ENCODE measurements around the gene SCIN.

Gene SCIN

GRCh38 chr7:12607134-12607533 lies 36.6 kb downstream of the SCIN start:
- Histone ChIP-seq H3K4me3 (ENCODE audit: low read length in 2 of 2) (no peak overlapping the region), H3K4me1 (ENCODE audit: control insufficient read depth in 2 of 2, insufficient read depth in 2 of 2, low read length in 2 of 2) (no peaks in the 10 kb centered on the region), H3K27ac (ENCODE audit: low read depth in 2 of 2, low read length in 2 of 2) (no peak overlapping the region), H3K9ac (ENCODE audit: low read depth in 1 of 2, low read length in 2 of 2) (no peak overlapping the region), H3K36me3 (ENCODE audit: control insufficient read depth in 2 of 2, insufficient read depth in 2 of 2, low read length in 2 of 2) (no peaks in the 10 kb centered on the region), H3K27me3 (ENCODE audit: control insufficient read depth in 2 of 2, insufficient read depth in 2 of 2, low read length in 2 of 2) (no peaks in the 10 kb centered on the region), H3K9me3 (ENCODE audit: control insufficient read depth in 2 of 2, low read length in 2 of 2) (no peaks in the 10 kb centered on the region)

- Histone ChIP-seq H3K4me3 (ENCODE audit: low read length in 2 of 2) (no peak overlapping the region), H3K36me3 (ENCODE audit: control insufficient read depth in 2 of 2, insufficient read depth in 2 of 2, low read length in 2 of 2) (no peaks in the 10 kb centered on the region), H3K27me3 (ENCODE audit: control insufficient read depth in 2 of 2, insufficient read depth in 2 of 2, low read length in 2 of 2) (no peaks in the 10 kb centered on the region), H3K4me1 (ENCODE audit: control insufficient read depth in 2 of 2, insufficient read depth in 2 of 2, low read length in 2 of 2) (no peaks in the 10 kb centered on the region), H3K9me3 (ENCODE audit: control insufficient read depth in 2 of 2, low read length in 2 of 2) (no peaks in the 10 kb centered on the region), H3K27ac (ENCODE audit: low read depth in 2 of 2, low read length in 2 of 2) (no peak overlapping the region), H3K9ac (ENCODE audit: low read depth in 1 of 2, low read length in 2 of 2) (no peak overlapping the region)
These were observed 39.0 kb downstream of the SCIN start for GRCh38 chr7:12609561-12609960.

- Histone ChIP-seq H3K9me3 (ENCODE audit: control insufficient read depth in 2 of 2, low read length in 2 of 2) (no peaks in the 10 kb centered on the region), H3K27me3 (ENCODE audit: control insufficient read depth in 2 of 2, insufficient read depth in 2 of 2, low read length in 2 of 2) (no peaks in the 10 kb centered on the region), H3K27ac (ENCODE audit: low read depth in 2 of 2, low read length in 2 of 2) (no peak overlapping the region), H3K4me3 (ENCODE audit: low read length in 2 of 2) (no peak overlapping the region), H3K4me1 (ENCODE audit: control insufficient read depth in 2 of 2, insufficient read depth in 2 of 2, low read length in 2 of 2) (no peaks in the 10 kb centered on the region), H3K9ac (ENCODE audit: low read depth in 1 of 2, low read length in 2 of 2) (no peak overlapping the region), H3K36me3 (ENCODE audit: control insufficient read depth in 2 of 2, insufficient read depth in 2 of 2, low read length in 2 of 2) (no peaks in the 10 kb centered on the region)
These were observed 40.4 kb downstream of the SCIN start for GRCh38 chr7:12610899-12611298.

GRCh38 chr7:12612622-12613021 lies 42.1 kb downstream of the SCIN start:
- no peaks in the 10 kb centered on the region for H3K27me3 ChIP-seq (ENCODE audit: control insufficient read depth in 2 of 2, insufficient read depth in 2 of 2, low read length in 2 of 2)
- H3K27ac ChIP-seq (ENCODE audit: low read depth in 2 of 2, low read length in 2 of 2) = no peak overlapping the region
- H3K36me3 ChIP-seq (ENCODE audit: control insufficient read depth in 2 of 2, insufficient read depth in 2 of 2, low read length in 2 of 2) = no peaks in the 10 kb centered on the region
- no peak overlapping the region for H3K4me3 ChIP-seq (ENCODE audit: low read length in 2 of 2)
- no peaks in the 10 kb centered on the region for H3K4me1 ChIP-seq (ENCODE audit: control insufficient read depth in 2 of 2, insufficient read depth in 2 of 2, low read length in 2 of 2)
- H3K9me3 ChIP-seq (ENCODE audit: control insufficient read depth in 2 of 2, low read length in 2 of 2) = no peaks in the 10 kb centered on the region
- H3K9ac ChIP-seq (ENCODE audit: low read depth in 1 of 2, low read length in 2 of 2) = no peak overlapping the region

- H3K4me3 ChIP-seq (ENCODE audit: low read length in 2 of 2) = no peak overlapping the region
- no peak overlapping the region for H3K27ac ChIP-seq (ENCODE audit: low read depth in 2 of 2, low read length in 2 of 2)
- no peaks in the 10 kb centered on the region for H3K27me3 ChIP-seq (ENCODE audit: control insufficient read depth in 2 of 2, insufficient read depth in 2 of 2, low read length in 2 of 2)
- H3K9me3 ChIP-seq (ENCODE audit: control insufficient read depth in 2 of 2, low read length in 2 of 2) = no peaks in the 10 kb centered on the region
- H3K9ac ChIP-seq (ENCODE audit: low read depth in 1 of 2, low read length in 2 of 2) = no peak overlapping the region
- H3K36me3 ChIP-seq (ENCODE audit: control insufficient read depth in 2 of 2, insufficient read depth in 2 of 2, low read length in 2 of 2) = no peaks in the 10 kb centered on the region
- H3K4me1 ChIP-seq (ENCODE audit: control insufficient read depth in 2 of 2, insufficient read depth in 2 of 2, low read length in 2 of 2) = no peaks in the 10 kb centered on the region
These were observed 49.0 kb downstream of the SCIN start for GRCh38 chr7:12619461-12620069.

- Histone ChIP-seq H3K9me3 (ENCODE audit: control insufficient read depth in 2 of 2, low read length in 2 of 2) (no peaks in the 10 kb centered on the region), H3K4me1 (ENCODE audit: control insufficient read depth in 2 of 2, insufficient read depth in 2 of 2, low read length in 2 of 2) (no peaks in the 10 kb centered on the region), H3K36me3 (ENCODE audit: control insufficient read depth in 2 of 2, insufficient read depth in 2 of 2, low read length in 2 of 2) (no peaks in the 10 kb centered on the region), H3K27ac (ENCODE audit: low read depth in 2 of 2, low read length in 2 of 2) (no peak overlapping the region), H3K27me3 (ENCODE audit: control insufficient read depth in 2 of 2, insufficient read depth in 2 of 2, low read length in 2 of 2) (no peaks in the 10 kb centered on the region), H3K9ac (ENCODE audit: low read depth in 1 of 2, low read length in 2 of 2) (no peak overlapping the region), H3K4me3 (ENCODE audit: low read length in 2 of 2) (no peak overlapping the region)
These were observed 49.9 kb downstream of the SCIN start for GRCh38 chr7:12620371-12620770.

GRCh38 chr7:12623223-12623622 lies 52.7 kb downstream of the SCIN start:
- H3K36me3 ChIP-seq (ENCODE audit: control insufficient read depth in 2 of 2, insufficient read depth in 2 of 2, low read length in 2 of 2) = peaks cover 0 to 9% of the 10 kb centered on the region in 2 donors
- no peak overlapping the region for H3K4me3 ChIP-seq (ENCODE audit: low read length in 2 of 2)
- H3K27me3 ChIP-seq (ENCODE audit: control insufficient read depth in 2 of 2, insufficient read depth in 2 of 2, low read length in 2 of 2) = no peaks in the 10 kb centered on the region
- H3K9me3 ChIP-seq (ENCODE audit: control insufficient read depth in 2 of 2, low read length in 2 of 2) = no peaks in the 10 kb centered on the region
- no peak overlapping the region for H3K9ac ChIP-seq (ENCODE audit: low read depth in 1 of 2, low read length in 2 of 2)
- H3K27ac ChIP-seq (ENCODE audit: low read depth in 2 of 2, low read length in 2 of 2) = no peak overlapping the region
- H3K4me1 ChIP-seq (ENCODE audit: control insufficient read depth in 2 of 2, insufficient read depth in 2 of 2, low read length in 2 of 2) = no peaks in the 10 kb centered on the region

GRCh38 chr7:12623885-12624498 lies 53.5 kb downstream of the SCIN start:
- Histone ChIP-seq H3K36me3 (ENCODE audit: control insufficient read depth in 2 of 2, insufficient read depth in 2 of 2, low read length in 2 of 2) (peaks cover 0 to 9% of the 10 kb centered on the region in 2 donors), H3K9me3 (ENCODE audit: control insufficient read depth in 2 of 2, low read length in 2 of 2) (no peaks in the 10 kb centered on the region), H3K27ac (ENCODE audit: low read depth in 2 of 2, low read length in 2 of 2) (no peak overlapping the region), H3K4me3 (ENCODE audit: low read length in 2 of 2) (no peak overlapping the region), H3K27me3 (ENCODE audit: control insufficient read depth in 2 of 2, insufficient read depth in 2 of 2, low read length in 2 of 2) (no peaks in the 10 kb centered on the region), H3K4me1 (ENCODE audit: control insufficient read depth in 2 of 2, insufficient read depth in 2 of 2, low read length in 2 of 2) (no peaks in the 10 kb centered on the region), H3K9ac (ENCODE audit: low read depth in 1 of 2, low read length in 2 of 2) (no peak overlapping the region)

GRCh38 chr7:12625836-12626235 lies 55.3 kb downstream of the SCIN start:
- no peaks in the 10 kb centered on the region for H3K27me3 ChIP-seq (ENCODE audit: control insufficient read depth in 2 of 2, insufficient read depth in 2 of 2, low read length in 2 of 2)
- H3K9ac ChIP-seq (ENCODE audit: low read depth in 1 of 2, low read length in 2 of 2) = no peak overlapping the region
- H3K9me3 ChIP-seq (ENCODE audit: control insufficient read depth in 2 of 2, low read length in 2 of 2) = no peaks in the 10 kb centered on the region
- peaks cover 0 to 11% of the 10 kb centered on the region in 2 donors for H3K36me3 ChIP-seq (ENCODE audit: control insufficient read depth in 2 of 2, insufficient read depth in 2 of 2, low read length in 2 of 2)
- H3K4me3 ChIP-seq (ENCODE audit: low read length in 2 of 2) = no peak overlapping the region
- no peaks in the 10 kb centered on the region for H3K4me1 ChIP-seq (ENCODE audit: control insufficient read depth in 2 of 2, insufficient read depth in 2 of 2, low read length in 2 of 2)
- no peak overlapping the region for H3K27ac ChIP-seq (ENCODE audit: low read depth in 2 of 2, low read length in 2 of 2)

- H3K36me3 ChIP-seq (ENCODE audit: control insufficient read depth in 2 of 2, insufficient read depth in 2 of 2, low read length in 2 of 2) = peaks cover 0 to 11% of the 10 kb centered on the region in 2 donors
- no peak overlapping the region for H3K9ac ChIP-seq (ENCODE audit: low read depth in 1 of 2, low read length in 2 of 2)
- H3K4me1 ChIP-seq (ENCODE audit: control insufficient read depth in 2 of 2, insufficient read depth in 2 of 2, low read length in 2 of 2) = no peaks in the 10 kb centered on the region
- H3K9me3 ChIP-seq (ENCODE audit: control insufficient read depth in 2 of 2, low read length in 2 of 2) = no peaks in the 10 kb centered on the region
- H3K27ac ChIP-seq (ENCODE audit: low read depth in 2 of 2, low read length in 2 of 2) = no peak overlapping the region
- H3K4me3 ChIP-seq (ENCODE audit: low read length in 2 of 2) = no peak overlapping the region
- no peaks in the 10 kb centered on the region for H3K27me3 ChIP-seq (ENCODE audit: control insufficient read depth in 2 of 2, insufficient read depth in 2 of 2, low read length in 2 of 2)
These were observed 59.4 kb downstream of the SCIN start for GRCh38 chr7:12629816-12630512.

All from mucosa of rectum (tissue), 2 donors.